GM12801 (cell line): Measurements from ENCODE around the gene PARD3B.

ENCODE experiments used
- CTCF ChIP-seq: IDR thresholded peaks from one replicate; pipeline ENCODE4 v1.5.1; 2011; ENCODE audit warnings: control low read depth; ENCODE audit not compliant: insufficient read length; ENCODE audit errors: extremely low read depth

The PARD3B gene

DNA sequence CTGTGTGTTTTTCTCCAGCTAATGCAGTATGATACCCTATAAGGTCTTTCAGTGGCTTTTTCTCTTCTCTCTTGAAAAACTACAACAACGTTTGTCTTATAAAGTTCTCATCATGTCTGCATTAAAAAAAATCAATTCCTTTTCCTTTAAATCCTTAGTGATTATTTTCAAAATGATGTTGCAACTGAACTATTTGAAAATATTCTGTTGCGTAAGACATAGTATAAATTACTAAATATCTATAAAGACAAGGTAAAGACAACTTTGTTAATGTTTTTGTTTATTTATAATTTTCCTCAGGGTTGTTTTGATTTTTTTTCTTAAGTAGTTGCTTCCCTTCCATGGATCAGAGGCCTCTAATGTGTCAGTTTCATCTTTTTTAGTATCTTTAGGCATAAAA is 21.2 kb downstream of the PARD3B start:
- no peak for TF ChIP-seq CTCF

DNA sequence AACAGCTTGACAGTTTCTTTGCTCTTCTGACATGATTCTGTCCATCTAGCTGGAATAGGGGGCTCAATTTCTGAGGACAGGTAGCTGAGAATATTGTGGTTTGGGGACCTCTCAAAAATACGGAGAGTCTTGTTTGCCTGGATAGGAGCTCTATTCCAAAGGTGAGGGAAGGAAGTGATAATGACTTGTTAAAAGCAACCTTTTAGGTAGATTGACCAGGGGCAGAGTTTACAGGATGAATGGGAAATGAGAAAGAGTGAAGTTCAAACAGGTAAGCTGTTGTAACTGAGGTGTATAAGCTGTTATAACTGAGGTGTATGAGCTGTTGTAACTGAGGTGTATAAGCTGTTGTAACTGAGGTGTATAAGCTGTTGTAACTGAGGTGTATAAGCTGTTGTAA is 25.1 kb downstream of the PARD3B start:
- TF ChIP-seq CTCF, result no peak

- TF ChIP-seq CTCF, result no peak
Measured at GRCh38 chr2:204571041-204571440, 25.8 kb downstream of the PARD3B start.

- TF ChIP-seq CTCF, result no peak
Measured at GRCh38 chr2:204571911-204572310, 26.6 kb downstream of the PARD3B start.

DNA sequence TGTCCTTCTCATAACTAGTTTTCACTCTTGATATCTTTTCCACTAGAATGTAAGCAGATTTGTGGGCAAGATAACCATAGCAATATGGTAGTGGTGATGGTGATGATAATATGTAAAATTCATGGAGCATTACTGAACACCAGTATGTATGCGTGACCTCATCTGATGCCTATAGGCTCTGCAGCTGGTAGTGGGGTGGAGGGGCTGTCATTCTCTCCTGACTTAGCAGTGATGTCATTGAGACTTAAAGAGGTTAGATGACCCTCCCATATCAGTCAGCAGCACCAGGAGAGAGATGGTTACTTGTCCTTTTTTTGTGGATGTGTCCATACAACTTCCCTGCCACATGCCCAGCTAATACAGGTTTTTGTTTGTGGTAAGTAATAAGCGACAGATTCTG is 27.9 kb downstream of the PARD3B start:
- no peak for TF ChIP-seq CTCF

- TF ChIP-seq CTCF, result no peak
Measured at GRCh38 chr2:204574486-204574885, 29.2 kb downstream of the PARD3B start.

GRCh38 chr2:204575463-204575862 is 30.2 kb downstream of the PARD3B start:
- no peak for TF ChIP-seq CTCF

- no peak for TF ChIP-seq CTCF
Measured at GRCh38 chr2:204576362-204576979, 31.2 kb downstream of the PARD3B start.
